Type B pancreatic cell (in vitro differentiated cells): ENCODE measurements around the gene KCND2. TPM values are rescaled to one million over a fixed set of nuclear protein-coding genes. Genes with fewer than 3 reads are reported as not detected.

Experiments
- DNase-seq: peaks from one replicate; pipeline ENCODE4 v3.0.0; 2021; ENCODE audit warnings: mixed read lengths; ENCODE audit not compliant: unreplicated experiment; ENCODE audit errors: extremely low spot score
- H3K27ac Mint-ChIP-seq: 2 replicates; pipeline ENCODE4 v1.8.0; 2021; ENCODE audit warnings: mild to moderate bottlenecking, mixed read lengths
- H3K27me3 Mint-ChIP-seq: 2 replicates; pipeline ENCODE4 v1.8.0; 2021; ENCODE audit warnings: mixed read lengths
- H3K36me3 Mint-ChIP-seq: 2 replicates; pipeline ENCODE4 v1.8.0; 2021; ENCODE audit warnings: mixed read lengths
- H3K4me1 Mint-ChIP-seq: one replicate; pipeline ENCODE4 v1.8.0; 2021; ENCODE audit warnings: mixed read lengths; ENCODE audit not compliant: unreplicated experiment
- H3K4me3 Mint-ChIP-seq: 2 replicates; pipeline ENCODE4 v1.8.0; 2021; ENCODE audit warnings: mild to moderate bottlenecking, mixed read lengths
- H3K9me3 Mint-ChIP-seq: 2 replicates; pipeline ENCODE4 v1.8.0; 2021; ENCODE audit warnings: mixed read lengths
- CTCF ChIP-seq: fragments of 200-600 bp; sonication (generic); conservative IDR thresholded peaks from 2 replicates; pipeline ENCODE4 v1.5.0; 2021; ENCODE audit warnings: antibody characterized with exemption, mild to moderate bottlenecking
- total RNA-seq: library from RNA; stranded (reverse); gene quantifications from 2 replicates; pipeline ENCODE4 v1.2.1, GENCODE V29; 2021; ENCODE audit warnings: low replicate concordance

The KCND2 gene
- total RNA-seq, 1 donor from 2014 or later: 3.2 TPM

GRCh38 chr7:120785095-120785494, 512.1 kb downstream of the KCND2 start:
- Mint-ChIP-seq H3K27me3 (no peaks in the 10 kb centered on the region), H3K4me3 (no peak overlapping the region), H3K9me3 (no peaks in the 10 kb centered on the region), H3K4me1 (peaks cover 14% of the 10 kb centered on the region), H3K27ac (no peak overlapping the region), H3K36me3 (no peaks in the 10 kb centered on the region)
- TF ChIP-seq CTCF: no peak
- no peak for DNase-seq

GRCh38 chr7:120792091-120792860, 519.3 kb downstream of the KCND2 start:
- peak; percentile 92 for TF ChIP-seq CTCF
- H3K36me3 Mint-ChIP-seq: peaks cover 7% of the 10 kb centered on the region
- peak; percentile 84 for DNase-seq
- H3K4me3 Mint-ChIP-seq: no peak overlapping the region
- peaks cover 4% of the 10 kb centered on the region for H3K9me3 Mint-ChIP-seq
- H3K27ac Mint-ChIP-seq: no peak overlapping the region
- no peaks in the 10 kb centered on the region for H3K27me3 Mint-ChIP-seq
- H3K4me1 Mint-ChIP-seq: no peaks in the 10 kb centered on the region

- no peak overlapping the region for H3K27ac Mint-ChIP-seq
- H3K4me3 Mint-ChIP-seq: no peak overlapping the region
- peaks cover 8% of the 10 kb centered on the region for H3K9me3 Mint-ChIP-seq
- no peak for DNase-seq
- H3K36me3 Mint-ChIP-seq: peaks cover 12% of the 10 kb centered on the region
- no peaks in the 10 kb centered on the region for H3K27me3 Mint-ChIP-seq
- TF ChIP-seq CTCF: no peak
- H3K4me1 Mint-ChIP-seq: no peaks in the 10 kb centered on the region
Observed at GRCh38 chr7:120792861-120793130, 519.8 kb downstream of the KCND2 start.

- no peak overlapping the region for H3K4me3 Mint-ChIP-seq
- H3K9me3 Mint-ChIP-seq: peaks cover 10% of the 10 kb centered on the region
- H3K36me3 Mint-ChIP-seq: peaks cover 14% of the 10 kb centered on the region
- no peaks in the 10 kb centered on the region for H3K4me1 Mint-ChIP-seq
- H3K27ac Mint-ChIP-seq: no peak overlapping the region
- no peak for TF ChIP-seq CTCF
- no peak for DNase-seq
- no peaks in the 10 kb centered on the region for H3K27me3 Mint-ChIP-seq
Observed at GRCh38 chr7:120793213-120793936, 520.4 kb downstream of the KCND2 start.

- Mint-ChIP-seq H3K36me3 (peaks cover 20% of the 10 kb centered on the region), H3K27ac (no peak overlapping the region), H3K9me3 (peaks cover 10% of the 10 kb centered on the region), H3K4me1 (no peaks in the 10 kb centered on the region), H3K27me3 (no peaks in the 10 kb centered on the region), H3K4me3 (peak overlapping the region; percentile 26)
- no peak for TF ChIP-seq CTCF
- DNase-seq: no peak
Observed at GRCh38 chr7:120794106-120794729, 521.2 kb downstream of the KCND2 start.
